ENCODE measurements around the gene GINS2. TPM values are rescaled to one million over a fixed set of nuclear protein-coding genes. Genes with fewer than 3 reads are reported as not detected.

GINS2 gene
- total RNA-seq, 1 experiment from 2014 or later = 38.0 TPM

DNA sequence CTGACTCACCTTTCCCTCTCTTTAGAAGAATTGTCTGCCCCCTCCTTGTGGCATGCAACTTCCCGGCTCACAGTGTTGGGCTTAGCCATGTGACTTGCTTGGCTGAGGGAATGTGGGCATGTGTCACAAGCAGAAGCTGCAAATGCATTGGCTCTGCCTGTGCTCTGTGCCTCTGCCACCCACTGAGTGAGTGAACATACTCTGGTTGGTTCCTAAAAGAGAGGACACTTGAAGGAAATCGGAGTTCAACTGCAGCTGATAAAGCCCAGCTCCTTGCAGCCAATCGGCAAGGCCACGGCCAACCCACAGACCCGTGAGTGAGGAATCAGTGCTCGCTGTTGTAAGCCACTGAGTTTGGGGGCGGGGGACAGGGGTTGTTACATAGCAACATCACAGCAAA is 10.9 kb upstream of the GINS2 start:
- H3K4me1 Mint-ChIP-seq = 0 out of 2 replicates have a peak, but pooled peaks cover 6% of the 10 kb centered on the region
- ChIA-PET POLR2A (interaction anchor here (1.1 kb wide), 1 partner anchor 10 kb away, joined by 3 read pairs; no protein-coding TSS in a partner anchor), CTCF (interaction anchor here (1.7 to 2.4 kb wide), 5 partner anchors 10 to 24 kb away, joined by 7 to 14 read pairs (median 11); partner anchors contain the start of gene GINS2)
- TF ChIP-seq ZNF416 (CRISPR knock-in tag; IDR thresholded peaks at IDR 0.05) (no peak), ELF4 (CRISPR knock-in tag; IDR thresholded peaks at IDR 0.05; ENCODE audit: low read depth) (no peak), TCF7 (CRISPR knock-in tag; IDR thresholded peaks at IDR 0.05; ENCODE audit: low read depth) (no peak), SMAD3 (CRISPR knock-in tag; IDR thresholded peaks at IDR 0.05; ENCODE audit: borderline replicate concordance) (no peak), ATF1 (CRISPR knock-in tag; IDR thresholded peaks at IDR 0.05) (no peak), ZNF671 (CRISPR knock-in tag; IDR thresholded peaks at IDR 0.05) (no peak), CBFB (CRISPR knock-in tag; IDR thresholded peaks at IDR 0.05; ENCODE audit: low read depth) (no peak), IRF2 (CRISPR knock-in tag; IDR thresholded peaks at IDR 0.05; ENCODE audit: borderline replicate concordance, low read depth) (no peak), OVOL2 (CRISPR knock-in tag; IDR thresholded peaks at IDR 0.05; ENCODE audit: borderline replicate concordance) (no peak)
- TF ChIP-seq, protein P1, sequence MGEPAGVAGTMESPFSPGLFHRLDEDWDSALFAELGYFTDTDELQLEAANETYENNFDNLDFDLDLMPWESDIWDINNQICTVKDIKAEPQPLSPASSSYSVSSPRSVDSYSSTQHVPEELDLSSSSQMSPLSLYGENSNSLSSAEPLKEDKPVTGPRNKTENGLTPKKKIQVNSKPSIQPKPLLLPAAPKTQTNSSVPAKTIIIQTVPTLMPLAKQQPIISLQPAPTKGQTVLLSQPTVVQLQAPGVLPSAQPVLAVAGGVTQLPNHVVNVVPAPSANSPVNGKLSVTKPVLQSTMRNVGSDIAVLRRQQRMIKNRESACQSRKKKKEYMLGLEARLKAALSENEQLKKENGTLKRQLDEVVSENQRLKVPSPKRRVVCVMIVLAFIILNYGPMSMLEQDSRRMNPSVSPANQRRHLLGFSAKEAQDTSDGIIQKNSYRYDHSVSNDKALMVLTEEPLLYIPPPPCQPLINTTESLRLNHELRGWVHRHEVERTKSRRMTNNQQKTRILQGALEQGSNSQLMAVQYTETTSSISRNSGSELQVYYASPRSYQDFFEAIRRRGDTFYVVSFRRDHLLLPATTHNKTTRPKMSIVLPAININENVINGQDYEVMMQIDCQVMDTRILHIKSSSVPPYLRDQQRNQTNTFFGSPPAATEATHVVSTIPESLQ (CRISPR knock-in tag; IDR thresholded peaks at IDR 0.05) = no peak
- TF ChIP-seq, protein P2, sequence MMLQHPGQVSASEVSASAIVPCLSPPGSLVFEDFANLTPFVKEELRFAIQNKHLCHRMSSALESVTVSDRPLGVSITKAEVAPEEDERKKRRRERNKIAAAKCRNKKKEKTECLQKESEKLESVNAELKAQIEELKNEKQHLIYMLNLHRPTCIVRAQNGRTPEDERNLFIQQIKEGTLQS (CRISPR knock-in tag; conservative IDR thresholded peaks at IDR 0.05) = no peak
- TF ChIP-seq, protein P3, sequence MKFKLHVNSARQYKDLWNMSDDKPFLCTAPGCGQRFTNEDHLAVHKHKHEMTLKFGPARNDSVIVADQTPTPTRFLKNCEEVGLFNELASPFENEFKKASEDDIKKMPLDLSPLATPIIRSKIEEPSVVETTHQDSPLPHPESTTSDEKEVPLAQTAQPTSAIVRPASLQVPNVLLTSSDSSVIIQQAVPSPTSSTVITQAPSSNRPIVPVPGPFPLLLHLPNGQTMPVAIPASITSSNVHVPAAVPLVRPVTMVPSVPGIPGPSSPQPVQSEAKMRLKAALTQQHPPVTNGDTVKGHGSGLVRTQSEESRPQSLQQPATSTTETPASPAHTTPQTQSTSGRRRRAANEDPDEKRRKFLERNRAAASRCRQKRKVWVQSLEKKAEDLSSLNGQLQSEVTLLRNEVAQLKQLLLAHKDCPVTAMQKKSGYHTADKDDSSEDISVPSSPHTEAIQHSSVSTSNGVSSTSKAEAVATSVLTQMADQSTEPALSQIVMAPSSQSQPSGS (CRISPR knock-in tag; IDR thresholded peaks at IDR 0.05; ENCODE audit: borderline replicate concordance, low read depth) = no peak
- TF ChIP-seq, protein P4, sequence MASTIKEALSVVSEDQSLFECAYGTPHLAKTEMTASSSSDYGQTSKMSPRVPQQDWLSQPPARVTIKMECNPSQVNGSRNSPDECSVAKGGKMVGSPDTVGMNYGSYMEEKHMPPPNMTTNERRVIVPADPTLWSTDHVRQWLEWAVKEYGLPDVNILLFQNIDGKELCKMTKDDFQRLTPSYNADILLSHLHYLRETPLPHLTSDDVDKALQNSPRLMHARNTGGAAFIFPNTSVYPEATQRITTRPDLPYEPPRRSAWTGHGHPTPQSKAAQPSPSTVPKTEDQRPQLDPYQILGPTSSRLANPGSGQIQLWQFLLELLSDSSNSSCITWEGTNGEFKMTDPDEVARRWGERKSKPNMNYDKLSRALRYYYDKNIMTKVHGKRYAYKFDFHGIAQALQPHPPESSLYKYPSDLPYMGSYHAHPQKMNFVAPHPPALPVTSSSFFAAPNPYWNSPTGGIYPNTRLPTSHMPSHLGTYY (CRISPR knock-in tag; IDR thresholded peaks at IDR 0.05) = no peak
- TF ChIP-seq, protein P5, sequence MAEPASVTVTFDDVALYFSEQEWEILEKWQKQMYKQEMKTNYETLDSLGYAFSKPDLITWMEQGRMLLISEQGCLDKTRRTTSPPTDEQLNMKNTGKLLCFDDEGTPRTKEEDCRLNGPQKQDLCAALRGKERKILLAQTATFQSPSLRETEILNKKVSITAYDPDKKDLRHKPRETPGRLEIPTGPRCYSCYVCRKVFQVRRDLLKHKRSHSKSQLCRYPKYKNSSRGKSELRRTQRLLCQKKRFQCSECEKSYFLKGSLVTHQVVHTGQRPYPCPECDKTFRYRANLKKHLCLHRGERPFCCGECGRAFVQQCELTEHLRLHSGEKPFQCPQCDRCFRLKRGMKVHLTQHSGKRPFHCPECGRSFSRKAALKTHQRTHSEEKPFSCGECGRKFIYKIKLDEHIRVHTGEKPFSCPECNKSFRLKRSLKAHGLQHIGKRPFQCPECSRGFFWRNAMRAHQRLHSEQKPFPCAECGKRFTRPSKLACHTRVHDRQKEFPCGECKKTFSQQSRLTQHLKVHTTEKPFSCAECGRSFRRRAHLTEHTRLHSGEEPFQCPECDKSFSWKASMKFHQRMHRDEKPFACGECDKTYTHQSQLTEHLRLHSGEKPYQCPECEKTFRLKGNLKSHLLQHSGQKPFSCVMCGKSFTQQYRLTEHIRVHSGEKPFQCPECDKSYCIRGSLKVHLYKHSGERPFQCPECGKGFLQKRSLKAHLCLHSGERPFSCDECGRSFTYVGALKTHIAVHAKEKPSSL (CRISPR knock-in tag; conservative IDR thresholded peaks at IDR 0.05) = no peak
- TF ChIP-seq, protein P6, sequence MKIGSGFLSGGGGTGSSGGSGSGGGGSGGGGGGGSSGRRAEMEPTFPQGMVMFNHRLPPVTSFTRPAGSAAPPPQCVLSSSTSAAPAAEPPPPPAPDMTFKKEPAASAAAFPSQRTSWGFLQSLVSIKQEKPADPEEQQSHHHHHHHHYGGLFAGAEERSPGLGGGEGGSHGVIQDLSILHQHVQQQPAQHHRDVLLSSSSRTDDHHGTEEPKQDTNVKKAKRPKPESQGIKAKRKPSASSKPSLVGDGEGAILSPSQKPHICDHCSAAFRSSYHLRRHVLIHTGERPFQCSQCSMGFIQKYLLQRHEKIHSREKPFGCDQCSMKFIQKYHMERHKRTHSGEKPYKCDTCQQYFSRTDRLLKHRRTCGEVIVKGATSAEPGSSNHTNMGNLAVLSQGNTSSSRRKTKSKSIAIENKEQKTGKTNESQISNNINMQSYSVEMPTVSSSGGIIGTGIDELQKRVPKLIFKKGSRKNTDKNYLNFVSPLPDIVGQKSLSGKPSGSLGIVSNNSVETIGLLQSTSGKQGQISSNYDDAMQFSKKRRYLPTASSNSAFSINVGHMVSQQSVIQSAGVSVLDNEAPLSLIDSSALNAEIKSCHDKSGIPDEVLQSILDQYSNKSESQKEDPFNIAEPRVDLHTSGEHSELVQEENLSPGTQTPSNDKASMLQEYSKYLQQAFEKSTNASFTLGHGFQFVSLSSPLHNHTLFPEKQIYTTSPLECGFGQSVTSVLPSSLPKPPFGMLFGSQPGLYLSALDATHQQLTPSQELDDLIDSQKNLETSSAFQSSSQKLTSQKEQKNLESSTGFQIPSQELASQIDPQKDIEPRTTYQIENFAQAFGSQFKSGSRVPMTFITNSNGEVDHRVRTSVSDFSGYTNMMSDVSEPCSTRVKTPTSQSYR (CRISPR knock-in tag; IDR thresholded peaks at IDR 0.05) = no peak
- TF ChIP-seq, protein P7, sequence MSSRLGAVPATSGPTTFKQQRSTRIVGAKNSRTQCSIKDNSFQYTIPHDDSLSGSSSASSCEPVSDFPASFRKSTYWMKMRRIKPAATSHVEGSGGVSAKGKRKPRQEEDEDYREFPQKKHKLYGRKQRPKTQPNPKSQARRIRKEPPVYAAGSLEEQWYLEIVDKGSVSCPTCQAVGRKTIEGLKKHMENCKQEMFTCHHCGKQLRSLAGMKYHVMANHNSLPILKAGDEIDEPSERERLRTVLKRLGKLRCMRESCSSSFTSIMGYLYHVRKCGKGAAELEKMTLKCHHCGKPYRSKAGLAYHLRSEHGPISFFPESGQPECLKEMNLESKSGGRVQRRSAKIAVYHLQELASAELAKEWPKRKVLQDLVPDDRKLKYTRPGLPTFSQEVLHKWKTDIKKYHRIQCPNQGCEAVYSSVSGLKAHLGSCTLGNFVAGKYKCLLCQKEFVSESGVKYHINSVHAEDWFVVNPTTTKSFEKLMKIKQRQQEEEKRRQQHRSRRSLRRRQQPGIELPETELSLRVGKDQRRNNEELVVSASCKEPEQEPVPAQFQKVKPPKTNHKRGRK (CRISPR knock-in tag; IDR thresholded peaks at IDR 0.05; ENCODE audit: borderline replicate concordance) = no peak
- TF ChIP-seq, protein P8, sequence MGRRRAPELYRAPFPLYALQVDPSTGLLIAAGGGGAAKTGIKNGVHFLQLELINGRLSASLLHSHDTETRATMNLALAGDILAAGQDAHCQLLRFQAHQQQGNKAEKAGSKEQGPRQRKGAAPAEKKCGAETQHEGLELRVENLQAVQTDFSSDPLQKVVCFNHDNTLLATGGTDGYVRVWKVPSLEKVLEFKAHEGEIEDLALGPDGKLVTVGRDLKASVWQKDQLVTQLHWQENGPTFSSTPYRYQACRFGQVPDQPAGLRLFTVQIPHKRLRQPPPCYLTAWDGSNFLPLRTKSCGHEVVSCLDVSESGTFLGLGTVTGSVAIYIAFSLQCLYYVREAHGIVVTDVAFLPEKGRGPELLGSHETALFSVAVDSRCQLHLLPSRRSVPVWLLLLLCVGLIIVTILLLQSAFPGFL (CRISPR knock-in tag; IDR thresholded peaks at IDR 0.05; ENCODE audit: borderline replicate concordance) = no peak
- no peak overlapping the region for H3K4me3 Mint-ChIP-seq
- DNase-seq (ENCODE audit: low spot score) (no peak), ATAC-seq (0 out of 2 replicates have a peak, but pooled peaks have one; percentile 7)
- H3K9me3 Mint-ChIP-seq = no peaks in the 10 kb centered on the region
- no peak overlapping the region for H3K27ac Mint-ChIP-seq
- H3K36me3 Mint-ChIP-seq = no peaks in the 10 kb centered on the region
- peaks cover 4% of the 10 kb centered on the region for H3K27me3 Mint-ChIP-seq (ENCODE audit: low read depth)
